Body of pancreas (tissue), 4 donors: ENCODE data around the gene COBL. TPM values are rescaled to one million over a fixed set of nuclear protein-coding genes. Genes with fewer than 3 reads are reported as not detected.
A peak's percentile ranks its signal among the peaks of the same experiment; 100 is the strongest.

ENCODE experiments used
- ATAC-seq: fragments of 150-250 bp; one replicate; pipeline ENCODE4 v1.9.1; 2016
- DNase-seq, 4 donors: peaks; one replicate each; pipeline ENCODE4 v3.0.0-alpha.2; 2019
- H3K27ac ChIP-seq, 4 donors: fragments of 200-600 bp; sonication (generic); 1 replicate in 3 of 4; 2 replicates in 1 of 4; pipeline versions ENCODE4 v1.5.1 to v1.6.1; 2016 to 2019; ENCODE audit warnings: mild to moderate bottlenecking in 1 of 4, mixed read lengths in 1 of 4, moderate library complexity in 1 of 4
- H3K27me3 ChIP-seq, 2 donors: fragments of 200-600 bp; sonication (generic); one replicate each; pipeline ENCODE4 v1.6.0; 2016; ENCODE audit warnings: mild to moderate bottlenecking in 1 of 2
- H3K36me3 ChIP-seq, 2 donors: fragments of 200-600 bp; sonication (generic); replicated peaks in 1 of 2; 2 replicates each; pipeline ENCODE4 v1.5.1; 2016; ENCODE audit warnings: low read depth in 2 of 2; ENCODE audit not compliant: insufficient read depth in 1 of 2
- H3K4me1 ChIP-seq: fragments of 200-600 bp; sonication (generic); one replicate; pipeline ENCODE4 v1.6.0; 2016
- H3K4me3 ChIP-seq, 2 donors: fragments of 200-600 bp; sonication (generic); 1 replicate in 1 of 2; 2 replicates in 1 of 2; pipeline ENCODE4 v1.5.1; 2016 to 2019
- H3K9me3 ChIP-seq, 3 donors: fragments of 200-600 bp; sonication (generic); 1 replicate in 2 of 3; 2 replicates in 1 of 3; pipeline ENCODE4 v1.5.1; 2016
- CTCF ChIP-seq, 7 experiments: fragments of 450-650 bp in 4 of 7; fragments of 200-600 bp in 3 of 7; sonication (generic) in 3 of 7; IDR thresholded peaks; one replicate each; pipeline ENCODE4 v1.5.1; 2016 to 2019; ENCODE audit warnings: antibody characterized with exemption in 7 of 7
- POLR2A ChIP-seq, 3 donors: fragments of 450-650 bp; IDR thresholded peaks; one replicate each; pipeline ENCODE4 v1.6.1; 2016; ENCODE audit warnings: antibody characterized with exemption in 3 of 3, mild to moderate bottlenecking in 2 of 3
- WGBS, 2 donors: methylation state at CpG; one replicate each; pipeline ENCODE4 v1.1.5; 2017; 5-methylcytosine and 5-hydroxymethylcytosine counted together
- intact Hi-C: fragments of 100-400 bp; cut with DNase I; formaldehyde crosslinking; loops from one replicate; pipeline ENCODE4 v1.15.1; 2023
- total RNA-seq, 2 donors: library from RNA; depleted of rRNA; stranded (reverse); fragments of >200 nt; gene quantifications; one replicate each; pipeline ENCODE4 v1.1.0, GENCODE V29; 2016

COBL gene
- total RNA-seq, 2 donors from 2014 or later = 22.3 to 25.4 TPM

- Histone ChIP-seq H3K36me3 (no peaks in the 10 kb centered on the region), H3K27ac (peak overlapping the region in 3 of 4 donors; percentile 32 to 85 (median 54)), H3K9me3 (no peaks in the 10 kb centered on the region), H3K4me1 (peaks cover 49% of the 10 kb centered on the region), H3K4me3 (no peak overlapping the region), H3K27me3 (no peaks in the 10 kb centered on the region)
- no peak for TF ChIP-seq CTCF (IDR thresholded peaks at IDR 0.05)
- TF ChIP-seq POLR2A (IDR thresholded peaks at IDR 0.05) = no peak
- intact Hi-C loops = no loop called here
- ATAC-seq (no peak), DNase-seq (no peak)
- WGBS, 2 donors = 83 to 92% methylated on average over 3 of the region's 3 CpGs
Observed at GRCh38 chr7:51064688-51065087, 251.9 kb downstream of the COBL start.

- WGBS, 2 donors = 83 to 84% methylated on average over 8 to 13 of the region's 13 CpGs
- no peak for DNase-seq
Observed at GRCh38 chr7:51062222-51062987, 254.2 kb downstream of the COBL start.

GRCh38 chr7:51060536-51060935 lies 256.1 kb downstream of the COBL start:
- peak in 1 of 7 experiments; percentile 5 for TF ChIP-seq CTCF (IDR thresholded peaks at IDR 0.05)
- no peak for TF ChIP-seq POLR2A (IDR thresholded peaks at IDR 0.05)
- 69 to 78% methylated on average over 5 of the region's 5 CpGs for WGBS, 2 donors
- intact Hi-C loops = no loop called here
- DNase-seq (no peak), ATAC-seq (no peak)
- H3K27me3 ChIP-seq = no peaks in the 10 kb centered on the region
- no peaks in the 10 kb centered on the region for H3K9me3 ChIP-seq
- no peak overlapping the region for H3K27ac ChIP-seq
- no peaks in the 10 kb centered on the region for H3K36me3 ChIP-seq
- H3K4me1 ChIP-seq = peaks cover 24% of the 10 kb centered on the region
- no peak overlapping the region for H3K4me3 ChIP-seq

More at GRCh38 chr7:51062222-51062987, 254.2 kb downstream of the COBL start:
- intact Hi-C loops = no loop called here
- Histone ChIP-seq H3K36me3 (no peaks in the 10 kb centered on the region), H3K27ac (no peak overlapping the region), H3K27me3 (no peaks in the 10 kb centered on the region), H3K4me1 (peaks cover 43% of the 10 kb centered on the region), H3K4me3 (no peak overlapping the region), H3K9me3 (no peaks in the 10 kb centered on the region)
- no peak for TF ChIP-seq POLR2A (IDR thresholded peaks at IDR 0.05)
- no peak for TF ChIP-seq CTCF (IDR thresholded peaks at IDR 0.05)
- ATAC-seq = no peak

- intact Hi-C loops = no loop called here
- no peaks in the 10 kb centered on the region for H3K27me3 ChIP-seq
- H3K4me3 ChIP-seq = no peak overlapping the region
- peak; percentile 86 for ATAC-seq
- H3K9me3 ChIP-seq = no peaks in the 10 kb centered on the region
- WGBS, 2 donors = 68 to 78% methylated on average over 7 to 9 of the region's 9 CpGs
- H3K36me3 ChIP-seq = no peaks in the 10 kb centered on the region
- peak overlapping the region in 3 of 4 donors; percentile 13 to 59 (median 28) for H3K27ac ChIP-seq
- H3K4me1 ChIP-seq = peaks cover 15% of the 10 kb centered on the region
- TF ChIP-seq CTCF (IDR thresholded peaks at IDR 0.05) = no peak
- TF ChIP-seq POLR2A (IDR thresholded peaks at IDR 0.05) = no peak
- peak; percentile 54 to 75 (median 68) for DNase-seq
Observed at GRCh38 chr7:51059504-51060142, 257.0 kb downstream of the COBL start.
